Liver (tissue), 9 donors: ENCODE data around the gene RAB35. TPM values are rescaled to one million over a fixed set of nuclear protein-coding genes. Genes with fewer than 3 reads are reported as not detected.

Experiments used
- DNase-seq: peaks from one replicate; pipeline ENCODE4 v3.0.0-alpha.2; 2017; ENCODE audit warnings: low spot score
- H3K27ac ChIP-seq, 2 donors: one replicate each; pipeline ENCODE4 v1.7.0; 2013; ENCODE audit warnings: inconsistent platforms in 2 of 2, low read length in 2 of 2, control low read depth in 1 of 2, low read depth in 1 of 2, mild to moderate bottlenecking in 1 of 2
- H3K27me3 ChIP-seq, 4 donors: one replicate each; pipeline versions ENCODE4 v1.6.1 to v1.7.0; 2013; ENCODE audit warnings: low read length in 3 of 4, inconsistent platforms in 1 of 4, mild to moderate bottlenecking in 1 of 4, moderate library complexity in 1 of 4; ENCODE audit not compliant: control insufficient read depth in 4 of 4, insufficient read depth in 4 of 4
- H3K36me3 ChIP-seq, 4 donors: one replicate each; pipeline versions ENCODE4 v1.6.1 to v1.7.0; 2013; ENCODE audit warnings: low read length in 3 of 4, mild to moderate bottlenecking in 3 of 4, low read depth in 1 of 4, moderate library complexity in 1 of 4; ENCODE audit not compliant: control insufficient read depth in 4 of 4, insufficient read depth in 3 of 4
- H3K4me1 ChIP-seq, 4 donors: one replicate each; pipeline versions ENCODE4 v1.6.1 to v1.7.0; 2013; ENCODE audit warnings: low read length in 3 of 4, mild to moderate bottlenecking in 3 of 4, moderate library complexity in 1 of 4; ENCODE audit not compliant: control insufficient read depth in 4 of 4, insufficient read depth in 4 of 4
- H3K4me3 ChIP-seq, 3 donors: one replicate each; pipeline versions ENCODE4 v1.6.1 to v1.7.0; 2013; ENCODE audit warnings: low read length in 3 of 3, control low read depth in 1 of 3, low read depth in 1 of 3, mild to moderate bottlenecking in 1 of 3
- H3K9ac ChIP-seq, 2 donors: one replicate each; pipeline ENCODE4 v1.7.0; 2013; ENCODE audit warnings: low read length in 2 of 2, mild to moderate bottlenecking in 2 of 2, moderate library complexity in 2 of 2, control low read depth in 1 of 2, low read depth in 1 of 2
- H3K9me3 ChIP-seq, 4 donors: one replicate each; pipeline versions ENCODE4 v1.6.1 to v1.7.0; 2013; ENCODE audit warnings: low read length in 3 of 4; ENCODE audit not compliant: control insufficient read depth in 4 of 4
- ATF3 ChIP-seq: IDR thresholded peaks from 2 replicates; pipeline ENCODE4 v1.6.1; 2016; ENCODE audit warnings: antibody characterized with exemption
- FOXA2 ChIP-seq: IDR thresholded peaks from 2 replicates; pipeline ENCODE4 v1.6.1; 2016; ENCODE audit warnings: antibody characterized with exemption
- GABPA ChIP-seq, 2 donors: IDR thresholded peaks in 1 of 2; conservative IDR thresholded peaks in 1 of 2; 2 replicates each; pipeline ENCODE4 v1.6.1; 2016; ENCODE audit warnings: antibody characterized with exemption in 2 of 2, mild to moderate bottlenecking in 1 of 2, moderate library complexity in 1 of 2
- HNF4A ChIP-seq, 2 donors: conservative IDR thresholded peaks; 2 replicates each; pipeline ENCODE4 v1.6.1; 2016; ENCODE audit warnings: antibody characterized with exemption in 2 of 2, mild to moderate bottlenecking in 2 of 2
- HNF4G ChIP-seq: IDR thresholded peaks from 2 replicates; pipeline ENCODE4 v1.6.1; 2016; ENCODE audit warnings: antibody characterized with exemption
- JUND ChIP-seq, 2 donors: IDR thresholded peaks; 2 replicates each; pipeline ENCODE4 v1.6.1; 2016; ENCODE audit warnings: antibody characterized with exemption in 2 of 2
- MAX ChIP-seq: IDR thresholded peaks from 2 replicates; pipeline ENCODE4 v1.6.1; 2016; ENCODE audit warnings: antibody characterized with exemption
- NR2F2 ChIP-seq: IDR thresholded peaks from 2 replicates; pipeline ENCODE4 v1.6.1; 2016; ENCODE audit warnings: antibody characterized with exemption
- REST ChIP-seq: IDR thresholded peaks from 2 replicates; pipeline ENCODE4 v1.6.1; 2016; ENCODE audit warnings: antibody characterized with exemption, mild to moderate bottlenecking
- SP1 ChIP-seq: IDR thresholded peaks from 2 replicates; pipeline ENCODE4 v1.6.1; 2018; ENCODE audit warnings: antibody characterized with exemption, mild to moderate bottlenecking
- TAF1 ChIP-seq: conservative IDR thresholded peaks from 2 replicates; pipeline ENCODE4 v1.6.1; 2016; ENCODE audit warnings: antibody characterized with exemption, mild to moderate bottlenecking
- YY1 ChIP-seq: IDR thresholded peaks from 2 replicates; pipeline ENCODE4 v1.6.1; 2016; ENCODE audit warnings: antibody characterized with exemption, mild to moderate bottlenecking
- ZBTB33 ChIP-seq: IDR thresholded peaks from 2 replicates; pipeline ENCODE4 v1.6.1; 2016; ENCODE audit warnings: antibody characterized with exemption
- WGBS: extraction: QIAGEN DNeasy Blood & Tissue Kit; methylation state at CpG from one replicate; pipeline ENCODE4 v1.1.7; 2013; 5-methylcytosine and 5-hydroxymethylcytosine counted together
- polyA plus RNA-seq, 2 donors: library from polyadenylated mRNA; stranded (reverse) in 1 of 2; unstranded in 1 of 2; fragments of 200-250 nt in 1 of 2; fragments of >200 nt in 1 of 2; fragmentation: Nextera tagmentation in 1 of 2; extraction: Ambion mirVana in 1 of 2; gene quantifications; one replicate each; pipeline versions ENCODE4 v1.2.1 to v1.2.3, GENCODE V29; 2013 to 2015
- total RNA-seq, 2 donors: library from RNA; depleted of rRNA; stranded (reverse); fragments of >200 nt; gene quantifications; one replicate each; pipeline ENCODE4 v1.2.3, GENCODE V29; 2014
- donor health status: healthy.
- donor health status: healthy.
- donor health status: healthy.
- donor health status: healthy.
- donor health status: healthy.

Gene RAB35
- total and polyA plus RNA-seq, 4 donors, result 7.4 to 14.4 (median 10.2) TPM

- TF ChIP-seq SP1, result peak; percentile 17
- no peak for TF ChIP-seq JUND (IDR thresholded peaks at IDR 0.05)
These were observed 10.1 kb upstream of the RAB35 start (continued) for GRCh38 chr12:120126635-120127005.

GRCh38 chr12:120125792-120126634 is 9.5 kb upstream of the RAB35 start:
- peaks cover 13 to 49% (median 37%) of the 10 kb centered on the region in 4 donors for H3K36me3 ChIP-seq
- DNase-seq, result no peak
- TF ChIP-seq JUND (IDR thresholded peaks at IDR 0.05) (no peak), HNF4A (conservative IDR thresholded peaks at IDR 0.05) (no peak), ZBTB33 (no peak)
- no peaks in the 10 kb centered on the region for H3K4me1 ChIP-seq
- 90% methylated on average over 6 of the region's 6 CpGs for WGBS
- H3K27ac ChIP-seq, result peak overlapping the region in 1 of 2 donors; percentile 20
- no peaks in the 10 kb centered on the region for H3K9me3 ChIP-seq
- H3K9ac ChIP-seq, result no peak overlapping the region
- H3K4me3 ChIP-seq, result no peak overlapping the region
- H3K27me3 ChIP-seq, result no peaks in the 10 kb centered on the region

GRCh38 chr12:120125029-120125428 is 8.5 kb upstream of the RAB35 start:
- H3K36me3 ChIP-seq, result peaks cover 6 to 39% (median 28%) of the 10 kb centered on the region in 4 donors
- TF ChIP-seq MAX (no peak), REST (no peak), JUND (IDR thresholded peaks at IDR 0.05) (no peak), HNF4G (no peak), GABPA (IDR thresholded peaks at IDR 0.05 in 1 of 2, conservative IDR thresholded peaks at IDR 0.05 in 1 of 2) (no peak), NR2F2 (no peak), TAF1 (no peak), ATF3 (no peak), FOXA2 (no peak), YY1 (no peak)
- H3K4me1 ChIP-seq, result no peaks in the 10 kb centered on the region

More at GRCh38 chr12:120125029-120125428, 8.5 kb upstream of the RAB35 start:
- H3K4me3 ChIP-seq, result no peak overlapping the region
- no peak overlapping the region for H3K27ac ChIP-seq
- no peak for DNase-seq
- 95% methylated on average over 4 of the region's 4 CpGs for WGBS
- H3K9me3 ChIP-seq, result no peaks in the 10 kb centered on the region
- no peaks in the 10 kb centered on the region for H3K27me3 ChIP-seq
- no peak overlapping the region for H3K9ac ChIP-seq
